ENCODE data around the gene ASPM. TPM values are rescaled to one million over a fixed set of nuclear protein-coding genes. Genes with fewer than 3 reads are reported as not detected.

ASPM gene
- total RNA-seq, 2 experiments from 2014 or later = 0.25 to 0.36 TPM

DNA sequence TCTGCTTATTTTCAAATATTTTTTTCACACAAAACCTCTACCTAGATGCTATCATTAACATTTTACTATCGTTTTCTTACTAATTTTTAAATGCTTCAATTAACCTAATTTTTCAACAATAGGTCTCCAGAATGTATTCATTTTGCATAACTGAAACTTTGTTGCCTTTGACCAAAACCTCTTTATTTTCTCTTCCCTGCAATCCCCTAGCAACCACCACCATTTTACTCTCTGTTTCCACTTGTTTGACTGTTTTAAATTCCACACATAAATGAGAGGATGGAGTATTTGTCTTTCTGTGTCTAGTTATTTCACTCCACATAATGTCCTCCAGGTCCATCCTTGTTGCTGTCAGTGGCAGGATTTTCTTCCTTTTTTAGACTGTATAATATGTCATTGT lies 69.9 kb downstream of the ASPM start:
- ChIA-PET CTCF (no interaction called here), POLR2A (no interaction called here)
- no peak overlapping the region for H3K27ac ChIP-seq (ENCODE audit: low read depth in 1 of 2, low read length in 2 of 2)
- Mint-ChIP-seq H3K4me3 (no peak overlapping the region), H3K9me3 (no peaks in the 10 kb centered on the region), H3K27ac (no peak overlapping the region), H3K36me3 (ENCODE audit: low read depth) (no peaks in the 10 kb centered on the region), H3K4me1 (ENCODE audit: low read depth) (no peaks in the 10 kb centered on the region), H3K27me3 (no peaks in the 10 kb centered on the region)
- no peaks in the 10 kb centered on the region for H3K4me1 ChIP-seq (ENCODE audit: insufficient read depth, low read length)
- intact Hi-C loops (cut with DNase I, micrococcal nuclease) = no loop called here
- H3K9me3 ChIP-seq (ENCODE audit: control insufficient read depth in 1 of 2, insufficient read depth in 1 of 2, low read length in 2 of 2) = peaks cover 6 to 12% of the 10 kb centered on the region in 2 experiments
- ATAC-seq (ENCODE audit: poor library complexity) (no peak), DNase-seq (no peak)
- no peak overlapping the region for H3K4me3 ChIP-seq (ENCODE audit: low read length)
- no peaks in the 10 kb centered on the region for H3K27me3 ChIP-seq (ENCODE audit: control insufficient read depth in 1 of 2, insufficient read depth in 2 of 2, low read length in 2 of 2)
- H3K36me3 ChIP-seq (ENCODE audit: insufficient read depth, low read length) = no peaks in the 10 kb centered on the region
- TF ChIP-seq, protein P1, sequence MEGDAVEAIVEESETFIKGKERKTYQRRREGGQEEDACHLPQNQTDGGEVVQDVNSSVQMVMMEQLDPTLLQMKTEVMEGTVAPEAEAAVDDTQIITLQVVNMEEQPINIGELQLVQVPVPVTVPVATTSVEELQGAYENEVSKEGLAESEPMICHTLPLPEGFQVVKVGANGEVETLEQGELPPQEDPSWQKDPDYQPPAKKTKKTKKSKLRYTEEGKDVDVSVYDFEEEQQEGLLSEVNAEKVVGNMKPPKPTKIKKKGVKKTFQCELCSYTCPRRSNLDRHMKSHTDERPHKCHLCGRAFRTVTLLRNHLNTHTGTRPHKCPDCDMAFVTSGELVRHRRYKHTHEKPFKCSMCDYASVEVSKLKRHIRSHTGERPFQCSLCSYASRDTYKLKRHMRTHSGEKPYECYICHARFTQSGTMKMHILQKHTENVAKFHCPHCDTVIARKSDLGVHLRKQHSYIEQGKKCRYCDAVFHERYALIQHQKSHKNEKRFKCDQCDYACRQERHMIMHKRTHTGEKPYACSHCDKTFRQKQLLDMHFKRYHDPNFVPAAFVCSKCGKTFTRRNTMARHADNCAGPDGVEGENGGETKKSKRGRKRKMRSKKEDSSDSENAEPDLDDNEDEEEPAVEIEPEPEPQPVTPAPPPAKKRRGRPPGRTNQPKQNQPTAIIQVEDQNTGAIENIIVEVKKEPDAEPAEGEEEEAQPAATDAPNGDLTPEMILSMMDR (IDR thresholded peaks at IDR 0.05) = no peak

DNA sequence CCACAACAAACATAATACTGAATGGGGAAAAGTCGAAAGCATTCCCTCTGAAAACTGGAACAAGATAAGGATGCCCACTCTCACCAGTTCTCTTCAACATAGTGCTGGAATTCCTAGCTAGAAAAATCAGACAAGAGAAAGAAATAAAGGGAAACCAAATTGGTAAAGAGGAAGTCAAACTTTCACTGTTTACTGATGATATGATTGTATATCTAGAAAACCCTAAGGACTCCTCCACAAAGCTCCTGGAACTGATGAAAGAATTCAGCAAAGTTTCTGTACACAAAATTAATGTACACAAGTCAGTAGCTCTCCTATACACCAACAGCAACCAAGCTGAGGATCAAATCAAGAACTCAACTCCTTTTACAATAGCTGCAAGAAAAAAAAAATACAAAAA lies 72.5 kb downstream of the ASPM start:
- peaks cover 0 to 12% of the 10 kb centered on the region in 2 experiments for H3K9me3 ChIP-seq (ENCODE audit: control insufficient read depth in 1 of 2, insufficient read depth in 1 of 2, low read length in 2 of 2)
- no peaks in the 10 kb centered on the region for H3K36me3 ChIP-seq (ENCODE audit: insufficient read depth, low read length)
- no peaks in the 10 kb centered on the region for H3K36me3 Mint-ChIP-seq (ENCODE audit: low read depth)
- H3K4me3 ChIP-seq (ENCODE audit: low read length) = no peak overlapping the region
- no peak overlapping the region for H3K27ac Mint-ChIP-seq
- ChIA-PET CTCF (no interaction called here), POLR2A (no interaction called here)
- H3K27me3 Mint-ChIP-seq = no peaks in the 10 kb centered on the region
- DNase-seq (no peak), ATAC-seq (ENCODE audit: poor library complexity) (no peak)
- no peaks in the 10 kb centered on the region for H3K27me3 ChIP-seq (ENCODE audit: control insufficient read depth in 1 of 2, insufficient read depth in 2 of 2, low read length in 2 of 2)
- H3K27ac ChIP-seq (ENCODE audit: low read depth in 1 of 2, low read length in 2 of 2) = no peak overlapping the region
- H3K4me1 ChIP-seq (ENCODE audit: insufficient read depth, low read length) = no peaks in the 10 kb centered on the region
- H3K4me1 Mint-ChIP-seq (ENCODE audit: low read depth) = no peaks in the 10 kb centered on the region
- peaks cover 4% of the 10 kb centered on the region for H3K9me3 Mint-ChIP-seq
- TF ChIP-seq, protein P1 (IDR thresholded peaks at IDR 0.05) = no peak
- intact Hi-C loops (cut with DNase I, micrococcal nuclease) = no loop called here
- no peak overlapping the region for H3K4me3 Mint-ChIP-seq

DNA sequence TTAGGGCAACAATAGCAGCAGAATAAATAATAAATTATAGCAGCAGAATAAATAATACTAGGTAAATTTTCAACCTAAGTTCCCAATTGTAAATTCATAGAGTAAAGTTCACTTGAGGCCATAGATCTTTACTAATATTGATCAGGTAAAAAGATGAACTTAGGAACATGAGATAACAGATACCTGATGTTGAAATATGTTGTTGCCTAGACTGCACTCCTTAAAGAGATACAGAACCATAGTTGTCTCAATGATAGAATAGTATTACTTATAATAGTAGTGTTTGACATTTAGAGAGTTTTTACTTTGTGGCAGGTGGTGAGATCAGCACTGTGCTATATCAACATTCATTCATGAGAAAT lies 79.0 kb downstream of the ASPM start:
- peaks cover 4% of the 10 kb centered on the region for H3K9me3 Mint-ChIP-seq
- H3K27ac Mint-ChIP-seq = no peak overlapping the region
- H3K36me3 Mint-ChIP-seq (ENCODE audit: low read depth) = no peaks in the 10 kb centered on the region
- ChIA-PET CTCF (no interaction called here), POLR2A (no interaction called here)
- H3K4me1 ChIP-seq (ENCODE audit: insufficient read depth, low read length) = no peaks in the 10 kb centered on the region
- peaks cover 0 to 12% of the 10 kb centered on the region in 2 experiments for H3K9me3 ChIP-seq (ENCODE audit: control insufficient read depth in 1 of 2, insufficient read depth in 1 of 2, low read length in 2 of 2)
- H3K27me3 Mint-ChIP-seq = no peaks in the 10 kb centered on the region
- no peak overlapping the region for H3K27ac ChIP-seq (ENCODE audit: low read depth in 1 of 2, low read length in 2 of 2)
- no peak overlapping the region for H3K4me3 Mint-ChIP-seq
- H3K36me3 ChIP-seq (ENCODE audit: insufficient read depth, low read length) = no peaks in the 10 kb centered on the region
- TF ChIP-seq, protein P1 (IDR thresholded peaks at IDR 0.05) = no peak
- intact Hi-C loops (cut with DNase I, micrococcal nuclease) = no loop called here
- ATAC-seq (ENCODE audit: poor library complexity) = no peak
- H3K4me3 ChIP-seq (ENCODE audit: low read length) = no peak overlapping the region
- H3K4me1 Mint-ChIP-seq (ENCODE audit: low read depth) = no peaks in the 10 kb centered on the region
- DNase-seq = no peak
- peaks cover 0 to 5% of the 10 kb centered on the region in 2 experiments for H3K27me3 ChIP-seq (ENCODE audit: control insufficient read depth in 1 of 2, insufficient read depth in 2 of 2, low read length in 2 of 2)
